Mucosa of gallbladder (tissue), 1 donor: ENCODE results near the gene KCTD5. TPM values are rescaled to one million over a fixed set of nuclear protein-coding genes. Genes with fewer than 3 reads are reported as not detected.
A peak's percentile ranks its signal among the peaks of the same experiment; 100 is the strongest.

ENCODE experiments used
- DNase-seq: peaks from one replicate; pipeline ENCODE4 v3.0.0-alpha.2; 2020; ENCODE audit warnings: low spot score
- total RNA-seq: library from RNA; stranded (reverse); gene quantifications from one replicate; pipeline ENCODE4 v1.2.1, GENCODE V29; 2021
- donor health status: DM: no; HTN: no; CAD: no.

The KCTD5 gene
- total RNA-seq, 1 donor from 2014 or later, result 18.6 TPM

DNA sequence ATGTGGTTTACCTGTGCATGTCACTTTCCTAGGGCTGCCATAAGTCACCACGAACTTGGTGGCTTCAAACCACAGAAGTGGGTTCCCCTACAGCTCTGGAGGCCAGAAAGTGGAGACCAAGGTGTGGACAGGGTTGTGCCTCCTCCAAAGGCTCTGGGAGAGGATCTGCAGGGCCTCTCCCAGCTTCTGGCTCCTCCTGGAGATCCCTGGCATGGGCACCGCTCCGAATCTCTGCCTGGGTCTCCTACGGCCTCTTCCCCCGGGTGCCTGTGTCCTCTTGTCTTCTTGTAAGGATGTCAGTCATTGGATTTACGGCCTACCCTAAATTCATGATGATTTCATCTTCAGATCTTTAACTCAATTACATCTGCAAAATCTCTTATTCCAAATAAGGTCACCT, 67.6 kb downstream of the KCTD5 start:
- DNase-seq, result no peak

DNA sequence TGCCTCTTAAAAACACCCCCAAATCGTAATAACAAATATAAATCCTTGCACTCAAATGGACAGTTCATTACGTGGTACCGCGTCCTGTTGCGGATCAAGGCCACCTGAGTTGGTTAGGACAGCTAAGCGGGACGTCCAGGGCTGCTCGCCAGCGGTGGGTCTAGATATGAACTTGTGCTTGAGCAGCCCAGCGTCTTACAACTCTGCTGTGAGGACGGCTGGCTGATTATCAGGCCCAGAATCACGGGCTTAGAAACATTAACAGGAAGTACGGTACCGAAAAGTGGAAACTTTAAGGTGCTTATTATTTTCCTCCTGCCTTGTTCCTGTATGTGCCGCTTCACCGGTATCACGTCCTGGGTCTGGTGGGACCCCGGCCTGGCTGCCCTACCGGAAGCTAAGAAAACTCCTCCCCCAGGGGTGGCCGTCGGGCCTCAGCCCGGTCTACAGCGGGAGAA, 69.3 kb downstream of the KCTD5 start:
- DNase-seq, result peak; percentile 17

DNA sequence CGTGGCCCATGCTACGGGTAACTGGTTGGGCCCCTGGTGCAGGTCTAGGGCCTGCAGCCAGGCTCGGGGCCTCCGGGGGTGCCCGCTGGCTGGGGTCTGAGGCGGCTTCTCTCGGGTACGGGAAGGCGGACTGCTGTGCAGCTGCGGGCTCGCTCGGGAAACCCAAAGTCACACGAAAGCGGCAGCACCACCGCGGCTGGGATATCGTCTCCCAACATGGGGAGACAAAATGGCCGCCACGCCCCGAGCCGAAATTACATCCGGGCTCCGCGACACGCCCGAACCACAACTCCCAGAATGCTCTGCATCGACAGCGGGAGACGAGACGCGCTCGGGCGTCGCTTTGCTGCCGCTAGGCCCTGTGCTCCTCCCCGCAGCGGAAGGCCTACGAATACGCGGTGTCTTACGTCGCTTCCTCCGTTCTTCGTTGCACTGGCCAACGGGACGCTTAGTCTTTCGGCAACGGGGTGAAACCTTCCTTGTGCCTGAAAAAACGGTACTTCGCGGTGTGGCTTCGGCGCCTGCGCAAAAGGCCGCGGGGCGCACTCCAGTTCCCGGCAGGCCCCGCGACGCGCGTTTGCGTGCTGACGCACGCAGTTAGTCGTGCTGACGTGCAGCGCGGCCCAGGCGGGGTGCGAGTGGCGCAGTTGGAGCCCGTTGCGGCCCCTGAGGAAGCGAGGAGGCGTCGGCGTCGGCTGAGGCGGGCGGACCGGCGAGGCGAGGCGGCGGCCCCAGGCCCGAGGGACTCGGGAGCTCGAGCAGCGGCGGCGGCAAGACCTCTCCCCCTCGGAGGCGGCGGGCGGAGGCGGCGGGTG, 69.9 kb downstream of the KCTD5 start, which contains the start of gene SRRM2:
Gene SRRM2, plus strand, starts transcription at position 604 of the 815 bp plus-strand sequence. CDS start 3,727 bp downstream, outside the sequence.
- DNase-seq, result peak; percentile 95

DNA sequence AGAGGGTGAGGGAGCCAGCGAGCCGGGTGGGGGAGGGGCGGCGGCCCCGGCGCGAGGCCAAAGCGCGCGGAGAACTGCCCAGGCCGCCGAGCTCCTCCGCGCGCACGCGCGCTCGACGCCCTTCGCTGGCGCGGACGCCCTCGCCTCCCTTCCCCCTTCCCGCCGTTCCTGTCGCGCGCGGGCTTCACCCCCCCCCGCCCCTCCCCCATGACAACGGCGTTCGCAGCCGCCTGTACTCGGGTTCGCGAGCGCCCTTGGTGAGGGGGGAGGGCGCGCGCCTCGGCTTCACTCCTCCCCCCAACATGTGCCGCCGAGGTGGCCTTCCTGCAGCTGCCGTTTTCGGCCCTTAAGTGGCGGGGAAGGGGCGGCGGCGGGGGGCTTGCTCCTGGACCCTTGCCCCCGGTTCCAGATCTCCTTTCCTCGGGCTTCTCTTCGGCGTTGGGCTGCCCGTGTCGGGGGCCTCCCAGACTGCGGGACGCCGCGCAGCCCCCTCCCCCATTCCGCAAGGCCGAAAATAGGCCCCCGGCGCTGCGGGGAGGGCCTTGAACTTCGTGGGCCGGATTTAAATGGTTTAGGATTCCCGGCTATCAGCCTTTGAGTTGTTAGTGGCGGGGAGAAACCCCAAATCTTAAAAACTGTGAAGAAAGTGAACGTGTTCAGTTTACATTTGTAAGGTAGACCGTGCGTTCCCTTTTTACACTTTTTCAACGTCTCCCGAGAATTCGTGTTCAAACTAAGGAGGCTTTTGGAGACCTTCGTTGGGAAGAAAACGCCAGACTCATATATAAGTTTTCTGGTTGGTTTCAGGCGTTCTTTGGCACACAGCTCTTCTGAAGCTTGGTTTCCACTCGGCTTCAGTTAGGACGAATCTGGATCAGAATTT, 70.8 kb downstream of the KCTD5 start:
- DNase-seq, result peak; percentile 86

DNA sequence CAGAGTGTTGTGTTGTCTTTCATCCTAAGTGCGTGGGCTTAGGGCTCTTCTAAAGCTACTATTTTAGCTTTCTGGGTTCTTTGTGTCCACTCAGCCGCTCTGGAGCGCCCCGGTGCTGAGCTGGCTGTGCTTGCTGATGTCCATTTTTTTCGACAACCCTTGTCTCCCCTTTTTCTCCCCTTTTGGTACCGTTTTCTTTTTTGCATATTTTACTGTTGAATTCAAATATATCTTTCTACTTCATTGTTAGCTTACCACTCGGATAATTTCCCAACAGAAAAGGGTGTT, 71.4 kb downstream of the KCTD5 start:
- no peak for DNase-seq

DNA sequence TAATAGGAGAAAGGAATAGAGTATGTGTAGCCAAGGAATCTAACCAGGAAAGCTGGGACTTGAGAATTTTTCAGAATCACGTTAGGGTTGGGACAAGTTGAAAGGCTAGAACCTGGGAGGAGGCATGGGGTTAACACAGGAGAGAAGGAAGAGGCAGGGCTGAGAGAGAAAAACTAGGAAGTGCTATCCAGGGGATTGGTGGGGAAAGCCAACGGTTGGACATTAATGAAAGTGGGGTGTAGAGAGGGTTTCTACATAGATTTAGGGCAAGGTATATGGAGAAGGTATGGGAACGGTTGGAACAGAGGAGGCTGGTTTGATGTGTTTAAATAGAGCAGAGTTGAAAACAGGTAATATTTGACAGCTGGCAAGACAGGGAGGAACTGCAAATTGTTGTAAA, 72.8 kb downstream of the KCTD5 start:
- DNase-seq, result no peak

DNA sequence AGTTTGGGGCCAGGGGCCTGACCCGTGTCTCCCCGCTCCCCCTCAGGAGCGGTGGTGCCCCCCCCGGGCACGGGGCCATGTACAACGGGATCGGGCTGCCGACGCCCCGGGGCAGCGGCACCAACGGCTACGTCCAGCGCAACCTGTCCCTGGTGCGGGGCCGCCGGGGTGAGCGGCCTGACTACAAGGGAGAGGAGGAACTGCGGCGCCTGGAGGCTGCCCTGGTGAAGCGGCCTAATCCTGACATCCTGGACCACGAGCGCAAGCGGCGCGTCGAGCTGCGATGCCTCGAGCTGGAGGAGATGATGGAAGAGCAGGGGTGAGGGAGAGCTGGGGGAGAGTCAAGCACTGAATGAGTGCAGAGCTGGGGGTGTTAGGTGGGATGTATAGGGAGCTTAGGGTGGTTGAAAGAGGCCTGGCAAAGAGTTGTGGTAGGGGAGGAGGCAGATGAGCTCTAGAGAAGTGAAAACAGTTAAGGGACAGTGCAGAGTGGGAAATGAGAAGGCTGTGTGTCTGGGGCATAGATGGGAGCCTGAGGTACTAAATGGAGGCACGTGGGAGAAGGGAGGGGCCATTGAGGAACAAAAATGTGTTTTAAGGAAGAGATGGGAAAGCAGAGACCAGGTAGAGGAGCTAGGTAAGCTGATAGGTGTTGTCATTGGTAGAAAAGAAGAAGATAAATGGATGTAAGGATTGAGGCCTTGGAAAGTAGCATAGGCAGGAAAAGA, 74.1 kb downstream of the KCTD5 start:
- DNase-seq, result no peak

DNA sequence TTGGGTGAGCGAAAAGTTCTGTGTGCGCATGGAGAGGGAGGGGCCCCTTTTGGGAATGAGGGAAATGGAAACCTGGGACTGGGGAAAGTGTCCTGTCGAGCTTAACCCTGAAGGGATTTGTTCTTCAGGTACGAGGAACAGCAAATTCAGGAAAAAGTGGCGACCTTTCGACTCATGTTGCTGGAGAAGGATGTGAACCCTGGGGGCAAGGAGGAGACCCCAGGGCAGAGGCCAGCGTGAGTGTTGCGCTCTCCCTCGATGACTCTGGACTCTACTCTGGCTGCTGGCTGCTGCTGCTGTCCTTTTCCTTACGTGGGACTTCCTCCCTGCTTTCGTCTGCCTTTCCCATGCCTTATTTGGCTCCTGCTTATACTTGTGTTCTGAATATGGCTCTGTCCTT, 75.0 kb downstream of the KCTD5 start:
- no peak for DNase-seq

Other genes starting within 250 kb of the KCTD5 start
- 0.60 TPM for gene TEDC2, start 222.4 kb upstream of the KCTD5 start, total RNA-seq
- gene NTN3, start 211.2 kb upstream of the KCTD5 start, total RNA-seq, result 0.46 TPM
- gene TBC1D24, start 207.4 kb upstream of the KCTD5 start, total RNA-seq, result 20.6 TPM
- 246 TPM for gene ATP6V0C, start 168.6 kb upstream of the KCTD5 start, total RNA-seq
- 60.9 TPM for gene AMDHD2, start 162.2 kb upstream of the KCTD5 start, total RNA-seq
- 1.8 TPM for gene CEMP1, start 151.1 kb upstream of the KCTD5 start, total RNA-seq
- 72.0 TPM for gene PDPK1, start 144.5 kb upstream of the KCTD5 start, total RNA-seq
- gene PRSS27, start 37.7 kb downstream of the KCTD5 start, total RNA-seq, result 0.52 TPM
- 677 TPM for gene SRRM2, start 70.1 kb downstream of the KCTD5 start, total RNA-seq
- gene ELOB, start 94.8 kb downstream of the KCTD5 start, total RNA-seq, result 273 TPM
- 1.8 TPM for gene PRSS33, start 105.0 kb downstream of the KCTD5 start, total RNA-seq
- gene PRSS41, start 115.9 kb downstream of the KCTD5 start, total RNA-seq, result 0.49 TPM
- 4.4 TPM for gene PRSS21, start 134.7 kb downstream of the KCTD5 start, total RNA-seq
- gene ZG16B, start 147.8 kb downstream of the KCTD5 start, total RNA-seq, result 55.9 TPM
- 52.7 TPM for gene PRSS22, start 175.6 kb downstream of the KCTD5 start, total RNA-seq
- 35.5 TPM for gene FLYWCH2, start 200.7 kb downstream of the KCTD5 start, total RNA-seq
- gene FLYWCH1, start 229.4 kb downstream of the KCTD5 start, total RNA-seq, result 57.5 TPM